OCI-LY7 (cell line): ENCODE measurements around the gene ZSCAN23. TPM values are rescaled to one million over a fixed set of nuclear protein-coding genes. Genes with fewer than 3 reads are reported as not detected.

Experiments used
- BruUV-seq: library from RNA; stranded (reverse); fragments of 400-500 nt; replicated peaks from 2 replicates; lab custom pipeline; 2021; lab: Mats Ljungman, UMichigan
- CTCF ChIA-PET: fragments of 300-600 bp; sonication (Branson Sonifier 250); formaldehyde crosslinking; loops from one replicate; lab custom pipeline; 2022; ENCODE audit warnings: antibody characterized with exemption; ENCODE audit not compliant: unreplicated experiment; lab: Charles Lee
- POLR2A ChIA-PET: fragments of 300-600 bp; sonication (Branson Sonifier 250); formaldehyde crosslinking; loops from one replicate; lab custom pipeline; 2022; ENCODE audit warnings: antibody characterized with exemption; lab: Charles Lee
- DNase-seq: peaks from one replicate; pipeline ENCODE4 v3.0.0-alpha.2; 2015; ENCODE audit warnings: low spot score
- H2AFZ ChIP-seq: fragments of 200-600 bp; sonication (generic), shearing (Covaris generic); 2 replicates; pipeline ENCODE4 v1.6.1; 2014; ENCODE audit warnings: mild to moderate bottlenecking, antibody characterized with exemption, low read length, moderate library complexity
- H3K27ac ChIP-seq: fragments of 200-600 bp; sonication (generic); 2 replicates; pipeline ENCODE4 v1.5.1; 2014; ENCODE audit warnings: mixed run types, low read depth, mild to moderate bottlenecking, moderate library complexity, low read length, inconsistent platforms; ENCODE audit not compliant: poor library complexity, severe bottlenecking
- H3K36me3 ChIP-seq: fragments of 200-600 bp; sonication (generic); 2 replicates; pipeline ENCODE4 v1.6.1; 2014; ENCODE audit warnings: mild to moderate bottlenecking, antibody characterized with exemption, low read length, moderate library complexity, mixed read lengths; ENCODE audit not compliant: insufficient read depth
- H3K4me1 ChIP-seq: fragments of 200-600 bp; sonication (generic); 2 replicates; pipeline ENCODE4 v1.5.1; 2014; ENCODE audit warnings: mild to moderate bottlenecking, low read length; ENCODE audit not compliant: insufficient read depth, poor library complexity, severe bottlenecking
- H3K4me2 ChIP-seq: fragments of 200-600 bp; sonication (generic); 2 replicates; pipeline ENCODE4 v1.6.1; 2014; ENCODE audit warnings: mild to moderate bottlenecking, low read length
- H3K4me3 ChIP-seq: fragments of 200-600 bp; sonication (generic); 2 replicates; pipeline ENCODE4 v1.5.1; 2014; ENCODE audit warnings: mild to moderate bottlenecking, low read depth, low read length; ENCODE audit not compliant: poor library complexity, severe bottlenecking
- H3K79me2 ChIP-seq: fragments of 200-600 bp; sonication (generic); 2 replicates; pipeline ENCODE4 v1.6.1; 2016; ENCODE audit warnings: low read depth, mild to moderate bottlenecking, low read length, moderate library complexity, mixed read lengths; ENCODE audit not compliant: insufficient read depth
- H3K9me2 ChIP-seq: fragments of 200-600 bp; sonication (generic); 2 replicates; pipeline ENCODE4 v1.6.1; 2016; ENCODE audit warnings: mild to moderate bottlenecking, low read length, mixed read lengths; ENCODE audit not compliant: insufficient read depth
- H3K9me3 ChIP-seq: fragments of 200-600 bp; sonication (generic); 2 replicates; pipeline ENCODE4 v1.6.1; 2014; ENCODE audit warnings: mild to moderate bottlenecking, mixed run types, low read length, mixed read lengths
- H4K20me1 ChIP-seq: fragments of 200-600 bp; sonication (generic); 2 replicates; pipeline ENCODE4 v1.6.1; 2014; ENCODE audit warnings: mild to moderate bottlenecking, antibody characterized with exemption, low read length, moderate library complexity, mixed read lengths; ENCODE audit not compliant: insufficient read depth
- EZH2phosphoT487 ChIP-seq: fragments of 200-600 bp; sonication (generic); IDR thresholded peaks from 2 replicates; pipeline ENCODE4 v1.6.1; 2018; ENCODE audit warnings: low read depth, borderline replicate concordance, mild to moderate bottlenecking, mixed run types, antibody characterized with exemption, low read length, moderate library complexity, mixed read lengths
- intact Hi-C: fragments of 100-400 bp; cut with micrococcal nuclease; formaldehyde crosslinking; loops from one replicate; pipeline ENCODE4 v1.10.0; 2022; ENCODE audit not compliant: unreplicated experiment
- total RNA-seq, 2 experiments: library from RNA; depleted of rRNA in 1 of 2; stranded (reverse); fragments of >200 nt in 1 of 2; shearing (Covaris generic) in 1 of 2; gene quantifications; 2 replicates each; pipeline ENCODE4 v1.2.3, GENCODE V29; 2014 to 2022
- TF ChIP-seq, protein P1 (sequence below): fragments of 200-600 bp; sonication (generic); conservative IDR thresholded peaks from 2 replicates; pipeline ENCODE4 v1.5.1; 2014; ENCODE audit warnings: mild to moderate bottlenecking, antibody characterized with exemption, low read length, moderate library complexity, mixed read lengths

The ZSCAN23 gene
- total RNA-seq, 2 experiments from 2014 or later: not detected

- no peak overlapping the region for H3K4me3 ChIP-seq
- H3K79me2 ChIP-seq: no peaks in the 10 kb centered on the region
- no peaks in the 10 kb centered on the region for H3K4me1 ChIP-seq
- BruUV-seq: no TSS peak
- no peaks in the 10 kb centered on the region for H3K36me3 ChIP-seq
- no peaks in the 10 kb centered on the region for H3K9me2 ChIP-seq
- no peak overlapping the region for H3K27ac ChIP-seq
- no peak overlapping the region for H3K4me2 ChIP-seq
- ChIA-PET CTCF (no interaction called here), POLR2A (interaction anchor here (1.4 kb wide), 1 partner anchor 12 kb away, joined by 3 read pairs; no protein-coding TSS in a partner anchor)
- no peak for DNase-seq
- TF ChIP-seq, protein P1, sequence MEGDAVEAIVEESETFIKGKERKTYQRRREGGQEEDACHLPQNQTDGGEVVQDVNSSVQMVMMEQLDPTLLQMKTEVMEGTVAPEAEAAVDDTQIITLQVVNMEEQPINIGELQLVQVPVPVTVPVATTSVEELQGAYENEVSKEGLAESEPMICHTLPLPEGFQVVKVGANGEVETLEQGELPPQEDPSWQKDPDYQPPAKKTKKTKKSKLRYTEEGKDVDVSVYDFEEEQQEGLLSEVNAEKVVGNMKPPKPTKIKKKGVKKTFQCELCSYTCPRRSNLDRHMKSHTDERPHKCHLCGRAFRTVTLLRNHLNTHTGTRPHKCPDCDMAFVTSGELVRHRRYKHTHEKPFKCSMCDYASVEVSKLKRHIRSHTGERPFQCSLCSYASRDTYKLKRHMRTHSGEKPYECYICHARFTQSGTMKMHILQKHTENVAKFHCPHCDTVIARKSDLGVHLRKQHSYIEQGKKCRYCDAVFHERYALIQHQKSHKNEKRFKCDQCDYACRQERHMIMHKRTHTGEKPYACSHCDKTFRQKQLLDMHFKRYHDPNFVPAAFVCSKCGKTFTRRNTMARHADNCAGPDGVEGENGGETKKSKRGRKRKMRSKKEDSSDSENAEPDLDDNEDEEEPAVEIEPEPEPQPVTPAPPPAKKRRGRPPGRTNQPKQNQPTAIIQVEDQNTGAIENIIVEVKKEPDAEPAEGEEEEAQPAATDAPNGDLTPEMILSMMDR: no peak
- TF ChIP-seq EZH2phosphoT487: no peak
- H3K9me3 ChIP-seq: no peaks in the 10 kb centered on the region
- H4K20me1 ChIP-seq: no peaks in the 10 kb centered on the region
- H2AFZ ChIP-seq: no peak overlapping the region
- intact Hi-C loops: no loop called here
Observed at GRCh38 chr6:28425944-28426541, 17.2 kb downstream of the ZSCAN23 start.

DNA sequence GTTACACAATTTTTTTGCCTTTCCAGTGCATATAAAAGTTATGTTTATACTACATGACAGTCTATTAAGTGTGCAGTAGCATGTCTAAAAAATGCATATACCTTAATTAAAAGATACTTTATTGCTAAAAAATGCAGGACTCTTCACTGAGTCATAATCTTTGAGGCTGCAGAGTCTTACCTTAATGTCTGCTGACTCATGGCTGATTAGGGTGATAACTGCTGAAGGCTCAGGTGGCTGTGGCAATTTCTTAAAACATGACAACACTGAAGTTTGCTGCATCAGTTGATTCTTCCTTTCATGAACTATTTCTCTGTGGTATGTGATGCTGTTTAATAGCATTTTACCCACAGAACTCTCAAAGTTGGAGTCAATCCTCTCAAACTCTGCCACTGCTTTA is 19.1 kb downstream of the ZSCAN23 start:
- Histone ChIP-seq H3K9me3 (no peaks in the 10 kb centered on the region), H3K4me2 (no peak overlapping the region), H4K20me1 (no peaks in the 10 kb centered on the region), H3K4me1 (no peaks in the 10 kb centered on the region), H3K4me3 (no peak overlapping the region), H2AFZ (no peak overlapping the region), H3K36me3 (no peaks in the 10 kb centered on the region), H3K9me2 (no peaks in the 10 kb centered on the region), H3K27ac (no peak overlapping the region), H3K79me2 (no peaks in the 10 kb centered on the region)
- TF ChIP-seq, protein P1: no peak
- TF ChIP-seq EZH2phosphoT487: no peak
- CTCF ChIA-PET: no interaction called here
- POLR2A ChIA-PET: no interaction called here
- BruUV-seq: no TSS peak
- DNase-seq: no peak
- intact Hi-C loops: no loop called here

DNA sequence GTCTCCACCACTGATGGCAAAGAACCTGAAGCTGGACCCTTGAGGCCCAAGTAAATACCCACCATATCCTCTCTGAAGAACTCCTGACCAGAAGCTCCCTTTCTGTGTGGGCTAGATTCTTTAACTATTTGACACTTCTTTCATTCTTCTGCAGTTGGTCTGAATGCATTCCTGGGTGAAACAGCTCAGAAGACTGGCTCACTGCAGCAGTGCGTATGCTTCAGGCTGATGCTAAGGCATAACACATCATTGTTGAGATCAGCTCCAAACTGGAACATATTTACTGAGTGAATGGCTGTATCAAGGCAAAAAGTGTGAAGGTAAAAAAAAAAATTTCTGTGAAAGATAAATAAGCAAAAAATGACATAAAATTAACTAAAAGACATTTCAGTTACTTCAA is 19.7 kb downstream of the ZSCAN23 start:
- no peak overlapping the region for H3K27ac ChIP-seq
- no peaks in the 10 kb centered on the region for H3K36me3 ChIP-seq
- H3K4me3 ChIP-seq: no peak overlapping the region
- H3K4me1 ChIP-seq: no peaks in the 10 kb centered on the region
- no TSS peak for BruUV-seq
- H2AFZ ChIP-seq: no peak overlapping the region
- no peaks in the 10 kb centered on the region for H3K79me2 ChIP-seq
- no peak for DNase-seq
- POLR2A ChIA-PET: no interaction called here
- no peak overlapping the region for H3K4me2 ChIP-seq
- intact Hi-C loops: no loop called here
- CTCF ChIA-PET: no interaction called here
- TF ChIP-seq, protein P1: no peak
- TF ChIP-seq EZH2phosphoT487: no peak
- H4K20me1 ChIP-seq: no peaks in the 10 kb centered on the region
- no peaks in the 10 kb centered on the region for H3K9me3 ChIP-seq
- no peaks in the 10 kb centered on the region for H3K9me2 ChIP-seq
